Measurements from ENCODE around the gene TSFM. TPM values are rescaled to one million over a fixed set of nuclear protein-coding genes. Genes with fewer than 3 reads are reported as not detected.
"Not testable (repeated sequence)": the region's sequence is repeated elsewhere in the genome, so short reads cannot be mapped to it uniquely, and the experiment has no call there.

TSFM gene
- total and polyA plus RNA-seq, 5 experiments from 2014 or later: 18.9 to 31.0 (median 28.3) TPM

- peaks cover 5 to 27% (median 17%) of the 10 kb centered on the region in 5 donors for H3K27me3 Mint-ChIP-seq
- H3K4me3 Mint-ChIP-seq: peak overlapping the region; percentile 83 to 94 (median 88)
- H3K4me1 Mint-ChIP-seq: peaks cover 20 to 49% (median 33%) of the 10 kb centered on the region in 4 donors
- peak overlapping the region in 4 of 10 donors; percentile 41 to 82 (median 68) for H3K27ac Mint-ChIP-seq
- H3K9me3 Mint-ChIP-seq: no peaks in the 10 kb centered on the region
- ATAC-seq: peak; percentile 9 to 30
- peaks cover 0 to 18% (median 3%) of the 10 kb centered on the region in 3 donors for H3K36me3 Mint-ChIP-seq
- POLR2A ChIA-PET: interaction anchor here (0.6 to 3.0 kb wide), 7 partner anchors 9 to 145 kb away, joined by 3 to 17 read pairs (median 3); partner anchors contain the start of genes TSFM and TSPAN31
- DNase-seq: peak in 1 of 10 donors; percentile 7
Observed at GRCh38 chr12:57765698-57766463, 16.7 kb upstream of the TSFM start.

GRCh38 chr12:57766464-57767304 lies 15.9 kb upstream of the TSFM start, which contains the start of gene CYP27B1:
Gene CYP27B1, minus strand, starts transcription at chr12:57767078. Its CDS starts 37 bp downstream, at chr12:57767041.
- Mint-ChIP-seq H3K4me1 (peaks cover 20 to 50% (median 38%) of the 10 kb centered on the region in 4 donors), H3K36me3 (peaks cover 0 to 18% (median 3%) of the 10 kb centered on the region in 3 donors), H3K27me3 (peaks cover 5 to 27% (median 17%) of the 10 kb centered on the region in 5 donors), H3K4me3 (peak within 1 kb of the TSS; percentile 82 to 94 (median 87)), H3K9me3 (no peaks in the 10 kb centered on the region), H3K27ac (peak within 1 kb of the TSS in 3 of 10 donors; percentile 62 to 82 (median 69))
- DNase-seq (no peak), ATAC-seq (peak; percentile 3 to 16)
- POLR2A ChIA-PET: interaction anchor here (0.5 to 3.0 kb wide), 5 partner anchors 10 to 1286 kb away, joined by 3 to 17 read pairs (median 3); partner anchors contain the start of gene TSPAN31

- POLR2A ChIA-PET: interaction anchor here (0.5 to 1.1 kb wide), 2 partner anchors 9 to 1237 kb away, joined by 3 to 6 read pairs; no protein-coding TSS in a partner anchor
- H3K4me3 Mint-ChIP-seq: peak overlapping the region in 3 of 10 donors; percentile 24 to 94 (median 94)
- H3K9me3 Mint-ChIP-seq: no peaks in the 10 kb centered on the region
- H3K4me1 Mint-ChIP-seq: peaks cover 23 to 54% (median 41%) of the 10 kb centered on the region in 4 donors
- peaks cover 0 to 18% (median 3%) of the 10 kb centered on the region in 3 donors for H3K36me3 Mint-ChIP-seq
- DNase-seq (no peak), ATAC-seq (no peak)
- peaks cover 5 to 27% (median 17%) of the 10 kb centered on the region in 5 donors for H3K27me3 Mint-ChIP-seq
- no peak overlapping the region for H3K27ac Mint-ChIP-seq
Observed at GRCh38 chr12:57767305-57767698, 15.3 kb upstream of the TSFM start.

DNA sequence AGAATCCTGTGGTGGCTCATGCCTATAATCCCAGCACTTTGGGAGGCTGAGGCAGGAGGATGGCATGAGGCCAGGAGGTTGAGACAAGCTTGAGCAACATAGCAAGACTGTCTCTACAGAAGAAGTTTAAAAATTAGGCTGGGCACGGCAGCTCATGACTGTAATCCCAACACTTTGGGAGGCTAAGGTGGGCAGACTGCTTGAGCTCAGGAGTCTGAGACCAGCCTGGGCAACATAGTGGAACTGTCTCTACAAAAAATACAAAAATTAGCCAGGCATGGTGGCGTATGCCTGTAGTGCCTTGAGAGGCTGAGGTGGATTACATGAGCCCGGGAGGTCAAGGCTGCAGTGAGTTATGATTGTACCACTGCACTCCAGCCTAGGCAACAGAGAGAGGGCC lies 14.7 kb upstream of the TSFM start:
- H3K4me3 Mint-ChIP-seq: no peak overlapping the region
- POLR2A ChIA-PET: interaction anchor here (0.5 to 1.1 kb wide), 2 partner anchors 9 to 1238 kb away, joined by 3 to 6 read pairs; no protein-coding TSS in a partner anchor

DNA sequence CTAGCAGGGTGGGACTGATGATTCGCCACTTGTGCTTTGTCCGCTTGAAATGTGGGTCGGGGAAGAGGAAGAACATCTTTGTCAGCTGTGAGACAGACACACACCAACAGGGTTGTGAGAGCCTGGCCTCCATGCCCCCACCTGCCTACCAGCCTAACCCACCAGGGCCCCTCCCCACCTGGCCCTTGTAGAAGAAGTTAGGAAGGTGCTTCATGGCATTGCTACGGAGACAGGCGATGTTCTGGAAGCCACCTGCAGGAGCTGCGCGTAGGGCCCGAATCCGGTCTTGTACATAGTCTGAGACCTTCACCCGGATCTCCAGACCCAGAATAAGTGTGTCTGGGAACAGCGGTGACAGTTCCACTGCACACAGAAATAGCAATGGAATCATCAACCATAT lies 13.0 kb upstream of the TSFM start:
- DNase-seq (no peak), ATAC-seq (no peak)
- H3K9me3 Mint-ChIP-seq: no peaks in the 10 kb centered on the region
- H3K27me3 Mint-ChIP-seq: peaks cover 5 to 19% (median 11%) of the 10 kb centered on the region in 5 donors
- peaks cover 20 to 55% (median 35%) of the 10 kb centered on the region in 4 donors for H3K4me1 Mint-ChIP-seq
- POLR2A ChIA-PET: interaction anchor here (0.6 to 1.0 kb wide), 2 partner anchors 15 to 36 kb away, joined by 3 read pairs; no protein-coding TSS in a partner anchor
- peak overlapping the region in 5 of 10 donors; percentile 5 to 99 (median 61) for H3K4me3 Mint-ChIP-seq
- peak overlapping the region in 1 of 10 donors; percentile 61 for H3K27ac Mint-ChIP-seq
- peaks cover 0 to 18% (median 3%) of the 10 kb centered on the region in 3 donors for H3K36me3 Mint-ChIP-seq

More for the DNA sequence above, 14.7 kb upstream of the TSFM start:
- Mint-ChIP-seq H3K9me3 (no peaks in the 10 kb centered on the region), H3K27ac (no peak overlapping the region), H3K27me3 (peaks cover 5 to 27% (median 17%) of the 10 kb centered on the region in 5 donors), H3K36me3 (peaks cover 0 to 18% (median 3%) of the 10 kb centered on the region in 3 donors), H3K4me1 (peaks cover 25 to 57% (median 42%) of the 10 kb centered on the region in 4 donors)
- ATAC-seq (no peak), DNase-seq (no peak)

GRCh38 chr12:57770734-57771133 lies 11.9 kb upstream of the TSFM start:
- ATAC-seq (no peak), DNase-seq (no peak)
- peaks cover 16 to 43% (median 27%) of the 10 kb centered on the region in 4 donors for H3K4me1 Mint-ChIP-seq
- H3K9me3 Mint-ChIP-seq: no peaks in the 10 kb centered on the region
- H3K36me3 Mint-ChIP-seq: peaks cover 0 to 18% (median 3%) of the 10 kb centered on the region in 3 donors
- H3K27ac Mint-ChIP-seq: peak overlapping the region in 5 of 10 donors; percentile 45 to 88 (median 85)
- H3K4me3 Mint-ChIP-seq: peak overlapping the region in 9 of 10 donors; percentile 39 to 99 (median 52)
- POLR2A ChIA-PET: interaction anchor here (1.0 kb wide), 1 partner anchor 17 kb away, joined by 3 read pairs; no protein-coding TSS in a partner anchor
- H3K27me3 Mint-ChIP-seq: peaks cover 5 to 9% (median 8%) of the 10 kb centered on the region in 5 donors

- H3K27ac Mint-ChIP-seq: peak overlapping the region; percentile 86 to 99 (median 98)
- POLR2A ChIA-PET: interaction anchor here (0.9 to 1.9 kb wide), 6 partner anchors 12 to 126 kb away, joined by 5 to 12 read pairs (median 7); partner anchors contain the start of genes TSFM and TSPAN31
- ATAC-seq (peak; percentile 65 to 75), DNase-seq (peak in 7 of 10 donors; percentile 51 to 86 (median 79))
- no peaks in the 10 kb centered on the region for H3K9me3 Mint-ChIP-seq
- H3K4me3 Mint-ChIP-seq: peak overlapping the region; percentile 94 to 99 (median 98)
- H3K36me3 Mint-ChIP-seq: peaks cover 0 to 18% (median 3%) of the 10 kb centered on the region in 3 donors
- peaks cover 19 to 37% (median 27%) of the 10 kb centered on the region in 4 donors for H3K4me1 Mint-ChIP-seq
- H3K27me3 Mint-ChIP-seq: peaks cover 3 to 6% (median 4%) of the 10 kb centered on the region in 5 donors
Observed at GRCh38 chr12:57771236-57771872, 11.2 kb upstream of the TSFM start.

DNA sequence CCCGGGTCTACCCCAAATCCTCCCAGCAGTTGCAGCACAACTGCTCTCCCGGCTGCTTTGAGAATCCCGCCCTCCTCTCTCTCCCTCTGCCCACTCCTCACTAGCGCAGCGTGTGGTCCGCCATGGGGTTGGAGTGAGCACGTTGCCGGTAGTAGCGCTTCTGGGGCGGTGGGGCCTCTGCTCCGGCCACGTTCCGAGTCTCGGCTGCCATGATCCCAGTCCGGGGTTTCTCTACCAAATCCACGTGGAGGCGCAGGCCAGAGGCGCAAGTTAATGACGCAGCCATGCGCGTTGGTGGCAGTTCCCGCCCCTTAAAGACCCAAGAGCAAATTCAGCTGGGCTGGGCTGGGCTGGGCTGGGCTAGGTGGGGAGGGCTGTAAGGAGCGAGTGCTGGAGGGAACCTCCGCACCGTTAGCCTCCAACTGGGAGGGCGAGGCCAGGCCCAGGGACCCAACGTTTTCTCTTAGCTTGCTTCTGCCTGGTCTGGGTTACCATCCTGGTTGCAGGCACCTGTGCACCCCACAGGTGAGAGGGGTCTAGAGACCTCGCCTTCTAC lies 10.6 kb upstream of the TSFM start, which contains the start of gene METTL1:
Gene METTL1, minus strand, starts transcription at position 233 of the 556 bp plus-strand sequence. Its CDS starts 22 bp downstream, at position 211.
- ATAC-seq (peak; percentile 88), DNase-seq (peak; percentile 74 to 93 (median 87))
- Mint-ChIP-seq H3K4me3 (peak within 1 kb of the TSS; percentile 94 to 99 (median 98)), H3K4me1 (peaks cover 17 to 31% (median 21%) of the 10 kb centered on the region in 4 donors), H3K27ac (peak within 1 kb of the TSS; percentile 86 to 99 (median 98)), H3K27me3 (peaks cover 0 to 1% (median 0%) of the 10 kb centered on the region in 5 donors), H3K36me3 (peaks cover 0 to 18% (median 3%) of the 10 kb centered on the region in 3 donors), H3K9me3 (no peaks in the 10 kb centered on the region)
- POLR2A ChIA-PET: interaction anchor here (0.9 to 1.9 kb wide), 8 partner anchors 10 to 125 kb away, joined by 3 to 20 read pairs (median 7); partner anchors contain the start of genes TSFM and TSPAN31

DNA sequence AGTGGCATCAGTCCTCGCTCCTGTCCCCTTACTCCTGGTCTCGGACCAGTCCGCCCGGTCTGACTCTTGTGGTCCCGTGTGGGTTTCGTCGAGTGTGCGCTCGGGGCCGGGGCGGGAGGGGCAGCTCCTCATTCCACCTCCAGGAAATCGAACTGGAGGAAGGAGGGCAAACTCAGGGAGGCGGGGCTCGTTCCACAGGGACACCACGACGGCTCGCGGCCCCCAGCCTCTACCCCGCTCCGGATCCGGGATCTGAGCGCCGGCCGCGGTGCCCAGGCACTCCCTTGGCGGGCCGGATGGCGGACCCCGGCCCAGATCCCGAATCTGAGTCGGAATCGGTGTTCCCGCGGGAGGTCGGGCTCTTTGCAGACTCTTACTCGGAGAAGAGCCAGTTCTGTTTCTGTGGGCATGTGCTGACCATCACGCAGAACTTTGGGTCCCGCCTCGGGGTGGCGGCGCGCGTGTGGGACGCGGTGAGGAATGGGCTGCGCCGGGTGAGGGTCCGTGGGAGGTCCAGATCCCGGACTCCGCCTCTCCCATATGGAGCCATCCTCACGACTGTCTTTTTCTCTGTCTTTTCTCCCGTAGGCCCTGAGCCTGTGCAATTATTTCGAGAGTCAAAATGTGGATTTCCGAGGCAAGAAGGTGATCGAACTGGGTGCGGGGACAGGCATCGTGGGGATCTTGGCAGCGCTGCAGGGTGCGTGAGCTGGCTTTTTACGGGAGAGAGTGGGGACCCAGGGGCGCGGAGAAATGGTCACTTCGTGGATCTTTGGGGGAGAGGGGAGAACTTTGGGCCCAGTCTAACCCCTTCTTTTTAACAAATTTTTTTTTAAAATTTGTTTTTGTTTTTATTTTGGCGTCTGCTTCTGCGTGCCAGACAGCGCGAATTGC lies 9.9 kb upstream of the TSFM start, which contains the start of gene EEF1AKMT3:
Gene EEF1AKMT3, plus strand, starts transcription at position 186 of the 894 bp plus-strand sequence. Its CDS starts 111 bp downstream, at position 297.
- peak; percentile 18 to 40 for ATAC-seq
- H3K27me3 Mint-ChIP-seq: no peaks in the 10 kb centered on the region
- H3K4me1 Mint-ChIP-seq: peaks cover 17 to 31% (median 20%) of the 10 kb centered on the region in 4 donors
- peak within 1 kb of the TSS; percentile 86 to 99 (median 98) for H3K27ac Mint-ChIP-seq
- peaks cover 0 to 18% (median 3%) of the 10 kb centered on the region in 3 donors for H3K36me3 Mint-ChIP-seq
- no peaks in the 10 kb centered on the region for H3K9me3 Mint-ChIP-seq
- DNase-seq: peak in 2 of 10 donors; percentile 24 to 32
- POLR2A ChIA-PET: interaction anchor here (0.9 to 1.9 kb wide), 8 partner anchors 9 to 124 kb away, joined by 3 to 20 read pairs (median 7); partner anchors contain the start of genes TSFM and TSPAN31
- H3K4me3 Mint-ChIP-seq: peak within 1 kb of the TSS; percentile 94 to 99 (median 98)

DNA sequence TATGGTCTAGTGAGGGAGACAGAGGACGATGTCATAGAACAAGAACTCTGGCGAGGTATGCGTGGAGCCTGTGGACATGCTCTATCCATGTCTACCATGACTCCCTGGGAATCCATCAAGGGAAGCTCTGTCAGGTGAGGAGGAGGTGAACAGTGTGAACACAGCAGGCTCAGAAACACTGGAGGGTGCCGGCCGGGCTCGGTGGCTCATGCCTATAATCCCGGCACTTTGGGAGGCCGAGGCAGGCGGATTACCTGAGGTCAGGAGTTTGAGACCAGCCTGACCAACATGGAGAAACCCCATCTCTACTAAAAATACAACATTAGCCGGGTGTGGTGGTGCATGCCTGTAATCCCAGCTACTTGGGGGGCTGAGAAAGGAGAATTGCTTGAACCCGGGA lies 8.0 kb upstream of the TSFM start:
- not testable (repeated sequence) for H3K27ac Mint-ChIP-seq, H3K9me3 Mint-ChIP-seq, H3K27me3 Mint-ChIP-seq, H3K36me3 Mint-ChIP-seq, DNase-seq, ATAC-seq, H3K4me3 Mint-ChIP-seq
- POLR2A ChIA-PET: interaction anchor here (1.7 kb wide), 1 partner anchor 9 kb away, joined by 8 read pairs; no protein-coding TSS in a partner anchor
- peaks cover 17 to 31% (median 26%) of the 10 kb centered on the region in 4 donors for H3K4me1 Mint-ChIP-seq

Measured in naive thymus-derived CD8-positive, alpha-beta T cell (primary cell).